HG02571 (cell line): ENCODE data around the gene ENO1.

Source experiments
- ATAC-seq: cut with Tn5 transposase; IDR thresholded peaks from one replicate; pipeline ENCODE4 v1.9.1; 2021; ENCODE audit warnings: mild to moderate bottlenecking, moderate library complexity; ENCODE audit not compliant: unreplicated experiment

The ENO1 gene

DNA sequence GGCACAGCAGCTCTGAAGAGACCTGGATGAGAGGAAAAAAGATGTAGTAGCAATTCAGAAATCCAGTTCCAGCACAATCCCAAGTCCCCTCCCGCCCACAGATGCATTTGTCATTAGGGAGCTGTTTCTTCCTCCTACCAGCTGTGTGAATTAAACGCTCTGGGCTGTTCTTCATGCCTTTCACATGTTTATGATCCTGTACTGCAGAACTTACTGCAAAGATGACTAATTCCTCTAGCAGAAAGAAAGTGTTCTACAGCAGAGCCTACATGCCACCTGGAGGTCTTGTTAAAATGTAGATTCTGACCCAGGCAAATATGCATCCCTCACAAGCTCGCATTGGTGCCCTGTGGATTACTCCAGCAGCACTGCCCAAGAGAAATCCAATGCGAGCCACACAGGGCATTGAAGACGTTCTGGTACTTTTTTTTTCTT lies 6.5 kb downstream of the ENO1 start:
- ATAC-seq = no peak

DNA sequence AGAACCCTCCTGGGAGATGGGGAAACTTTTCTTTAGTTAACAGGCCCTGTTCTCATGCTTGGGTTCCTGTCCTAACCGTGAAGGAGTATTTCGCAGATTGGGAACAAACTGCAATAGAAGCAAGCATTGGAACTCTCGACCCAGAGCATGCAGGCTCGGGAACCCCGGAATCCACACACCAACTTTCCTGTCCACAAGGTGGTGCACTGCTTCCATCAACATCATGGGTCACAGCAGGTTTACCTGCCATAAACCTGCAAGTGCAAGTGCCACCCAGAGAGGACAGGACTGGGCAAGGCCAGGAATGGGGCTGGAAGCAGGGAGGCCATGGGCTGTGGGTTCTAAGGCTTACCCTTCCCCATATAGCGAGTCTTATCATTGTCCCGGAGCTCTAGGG lies 6.9 kb downstream of the ENO1 start:
- ATAC-seq = no peak

GRCh38 chr1:8870616-8871538 lies 7.6 kb downstream of the ENO1 start:
- ATAC-seq = no peak

GRCh38 chr1:8870103-8870502 lies 8.4 kb downstream of the ENO1 start:
- ATAC-seq = no peak

GRCh38 chr1:8867878-8868567 lies 10.5 kb downstream of the ENO1 start:
- no peak for ATAC-seq

DNA sequence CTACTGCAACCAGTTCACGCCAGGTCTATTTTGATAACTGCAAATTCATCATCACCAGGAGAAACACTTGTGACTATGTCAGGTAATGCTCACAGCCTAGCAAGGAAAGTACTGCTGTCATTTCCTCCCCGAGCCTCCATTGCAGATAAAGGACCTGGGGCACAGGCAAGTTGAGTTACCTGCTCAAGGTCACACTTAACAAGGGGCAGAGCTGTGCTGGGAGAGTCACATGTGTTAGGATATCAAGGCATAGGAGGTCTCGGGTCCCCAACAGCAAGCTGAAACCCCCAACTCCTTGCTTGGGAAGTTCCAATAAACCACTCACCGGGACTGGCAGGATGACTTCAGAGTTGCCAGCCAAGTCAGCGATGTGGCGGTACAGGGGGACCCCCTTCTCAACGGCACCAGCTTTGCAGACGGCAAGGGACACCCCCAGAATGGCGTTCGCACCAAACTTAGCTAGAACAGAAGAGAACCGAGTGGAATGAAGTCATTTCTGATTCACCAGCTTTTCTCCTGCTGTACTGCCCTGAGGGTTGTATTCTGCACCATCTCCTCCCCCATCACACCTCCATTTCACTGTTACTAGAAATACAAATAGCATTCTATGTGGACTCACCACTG lies 11.6 kb downstream of the ENO1 start:
- no peak for ATAC-seq

DNA sequence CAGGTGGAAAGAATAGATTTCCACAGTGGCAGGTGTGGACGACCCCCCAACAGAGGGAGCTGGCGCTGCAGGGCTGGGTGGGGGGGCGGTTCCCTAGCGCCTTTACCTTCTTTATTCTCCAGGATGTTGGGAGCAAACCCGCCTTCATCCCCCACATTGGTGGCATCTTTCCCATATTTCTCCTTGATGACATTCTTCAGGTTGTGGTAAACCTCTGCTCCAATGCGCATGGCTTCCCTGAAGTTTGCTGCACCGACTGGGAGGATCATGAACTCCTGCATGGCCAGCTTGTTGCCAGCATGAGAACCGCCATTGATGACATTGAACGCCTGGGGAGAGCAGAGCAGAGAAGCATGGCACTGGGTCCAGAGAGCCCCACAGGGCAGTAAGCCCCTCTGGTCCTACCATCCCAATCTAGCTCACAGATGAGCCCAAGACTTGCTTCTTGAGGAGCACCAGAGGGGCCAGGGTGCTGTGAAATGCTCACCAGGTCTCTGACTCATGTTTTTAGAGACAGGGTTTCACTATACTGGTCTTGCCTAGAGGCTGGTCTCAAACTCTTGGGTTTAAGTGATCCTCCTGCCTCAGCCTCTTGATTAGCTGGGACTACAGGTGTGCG lies 12.2 kb downstream of the ENO1 start:
- no peak for ATAC-seq

DNA sequence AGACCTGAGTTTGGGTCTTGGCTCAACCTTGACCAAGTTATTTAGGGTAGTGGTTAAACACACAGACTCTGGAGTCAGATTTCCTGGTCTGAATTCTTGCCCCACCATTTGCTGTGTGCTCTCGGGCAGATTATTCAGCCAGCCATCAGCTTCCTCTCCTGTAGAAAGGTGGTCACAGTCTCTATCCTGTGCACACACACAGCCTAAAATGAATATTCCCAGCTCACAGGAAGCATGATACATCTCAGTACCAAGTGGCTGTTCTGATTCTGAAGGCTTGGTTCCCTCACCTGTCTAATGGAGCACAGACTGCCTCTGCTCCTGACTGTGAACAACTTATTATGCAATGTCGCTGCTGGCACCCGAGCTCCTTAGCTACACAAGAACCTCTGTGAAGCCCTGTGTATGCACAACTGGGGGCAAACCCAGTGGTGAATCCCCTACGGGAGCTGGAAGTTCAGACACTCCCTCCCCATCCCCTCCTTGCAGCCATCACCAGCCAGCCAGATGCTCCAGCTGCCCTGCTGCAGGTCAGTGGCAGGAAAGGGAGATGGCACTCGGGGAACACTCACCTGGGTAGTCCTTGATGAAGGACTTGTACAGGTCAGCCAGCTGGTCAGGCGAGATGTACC lies 13.7 kb downstream of the ENO1 start:
- ATAC-seq = no peak

DNA sequence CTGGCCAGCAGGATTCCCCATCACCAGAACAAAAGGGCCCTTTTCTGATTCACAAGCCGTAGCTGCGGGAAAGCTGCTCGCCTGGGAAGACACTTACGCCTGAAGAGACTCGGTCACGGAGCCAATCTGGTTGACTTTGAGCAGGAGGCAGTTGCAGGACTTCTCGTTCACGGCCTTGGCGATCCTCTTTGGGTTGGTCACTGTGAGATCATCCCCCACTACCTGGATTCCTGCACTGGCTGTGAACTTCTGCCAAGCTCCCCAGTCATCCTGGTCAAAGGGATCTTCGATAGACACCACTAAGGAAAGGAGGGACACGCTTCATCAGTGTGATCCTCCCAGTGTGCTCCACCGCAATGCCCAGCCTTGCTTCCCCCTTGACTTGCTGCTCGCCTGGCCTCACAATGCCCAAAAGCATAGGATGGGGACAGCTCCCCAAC lies 14.7 kb downstream of the ENO1 start:
- no peak for ATAC-seq

GRCh38 chr1:8863138-8863537 lies 15.3 kb downstream of the ENO1 start:
- no peak for ATAC-seq

- no peak for ATAC-seq
Measured at GRCh38 chr1:8862528-8862927, 16.0 kb downstream of the ENO1 start.

GRCh38 chr1:8860738-8861516 lies 17.6 kb downstream of the ENO1 start:
- ATAC-seq = no peak

DNA sequence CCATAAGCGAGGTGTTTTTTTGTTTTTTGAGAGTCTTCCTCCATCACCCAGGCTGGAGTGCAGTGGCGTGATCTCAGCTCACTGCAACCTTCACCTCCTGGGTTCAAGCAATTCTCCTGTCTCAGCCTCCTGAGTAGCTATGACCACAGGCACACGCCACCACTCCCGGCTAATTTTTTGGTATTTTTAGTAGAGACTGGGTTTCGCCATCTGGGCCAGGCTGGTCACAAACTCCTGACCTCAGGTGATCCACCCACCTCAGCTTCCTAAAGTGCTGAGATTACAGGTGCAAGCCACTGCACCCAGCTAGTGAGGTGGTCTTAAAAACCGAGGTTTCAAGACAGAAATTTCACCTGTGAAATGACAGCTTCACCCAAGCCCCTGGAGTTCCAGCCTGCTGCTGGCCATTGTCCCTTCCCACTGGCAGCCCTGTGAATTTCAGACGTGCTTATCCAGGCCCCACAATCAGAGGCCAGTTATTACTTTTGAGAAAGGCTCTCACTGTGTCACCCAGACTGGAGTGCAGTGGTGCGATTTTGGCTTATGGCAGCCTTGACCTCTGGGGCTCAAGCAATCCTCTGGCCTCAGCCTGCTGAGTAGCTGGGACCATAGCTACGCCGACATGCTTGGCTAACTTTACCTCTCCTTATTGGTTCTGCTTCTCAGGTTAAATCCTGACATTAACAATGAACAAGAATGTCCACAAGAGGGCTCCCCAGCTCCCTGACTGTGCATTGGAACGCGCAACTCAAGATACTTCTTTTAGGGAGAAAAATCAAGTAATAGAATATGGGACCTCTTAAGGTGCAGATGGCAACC lies 19.4 kb downstream of the ENO1 start:
- no peak for ATAC-seq

DNA sequence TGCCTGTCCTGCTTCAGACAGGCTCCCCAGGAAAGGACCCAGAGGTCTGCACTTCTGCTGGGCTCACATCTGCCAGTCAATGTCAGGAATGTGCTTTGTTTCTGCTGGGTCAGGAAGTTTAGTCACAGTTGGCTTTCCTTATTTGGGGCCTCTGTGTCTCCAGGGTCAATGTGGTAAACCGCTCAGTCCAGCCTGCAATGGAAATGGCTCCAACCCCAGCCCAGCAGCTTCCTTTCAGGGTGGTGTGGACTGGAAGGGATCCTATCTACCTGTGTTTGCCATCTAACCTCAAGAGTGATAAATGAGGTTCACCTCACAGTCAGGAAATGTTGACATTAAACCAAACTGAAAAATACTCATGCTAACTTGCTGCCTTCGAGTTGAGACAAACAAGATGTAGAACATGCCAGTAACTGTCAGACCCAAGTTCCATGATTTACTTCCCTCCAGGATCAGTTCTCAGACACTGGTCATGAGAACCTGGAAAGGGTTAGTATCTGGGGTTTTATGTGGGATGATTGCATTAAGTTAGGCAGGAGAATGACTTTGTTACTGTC lies 20.3 kb downstream of the ENO1 start:
- no peak for ATAC-seq

GRCh38 chr1:8856689-8857412 lies 21.6 kb downstream of the ENO1 start:
- ATAC-seq = no peak

GRCh38 chr1:8854240-8854639 lies 24.2 kb downstream of the ENO1 start:
- no peak for ATAC-seq

GRCh38 chr1:8851060-8851459 lies 27.4 kb downstream of the ENO1 start:
- ATAC-seq = no peak
